Motor neuron (in vitro differentiated cells): ENCODE measurements around the gene ALB. TPM values are rescaled to one million over a fixed set of nuclear protein-coding genes. Genes with fewer than 3 reads are reported as not detected.
A peak's percentile ranks its signal among the peaks of the same experiment; 100 is the strongest.

ENCODE experiments used
- ATAC-seq, 8 experiments: fragments of 200-7000 bp; cut with Tn5 transposase; replicated peaks in 6 of 8; 2 replicates each; pipeline ENCODE4 v1.8.0; 2021; ENCODE audit warnings: mild to moderate bottlenecking in 8 of 8, moderate library complexity in 8 of 8
- H3K27ac ChIP-seq, 2 donors: fragments of 250-450 bp; sonication (Bioruptor Pico); 2 replicates each; pipeline ENCODE4 v1.9.0; 2021; ENCODE audit warnings: antibody characterized with exemption in 2 of 2, mild to moderate bottlenecking in 2 of 2, moderate library complexity in 1 of 2
- H3K4me1 ChIP-seq, 2 donors: fragments of 250-450 bp; sonication (Bioruptor Pico); replicated peaks in 1 of 2; 2 replicates each; pipeline ENCODE4 v1.6.1; 2021; ENCODE audit warnings: antibody characterized with exemption in 2 of 2, mild to moderate bottlenecking in 2 of 2, moderate library complexity in 1 of 2
- H3K4me3 ChIP-seq, 5 donors: fragments of 250-450 bp; sonication (Bioruptor Pico); 2 replicates each; pipeline ENCODE4 v1.9.0; 2021; ENCODE audit warnings: antibody characterized with exemption in 5 of 5, mild to moderate bottlenecking in 5 of 5, moderate library complexity in 4 of 5
- WGBS, 10 experiments: fragments of 450-650 bp; shearing (Covaris generic); methylation state at CpG; one replicate each; pipeline ENCODE4 v1.0.0; 2022; 5-methylcytosine and 5-hydroxymethylcytosine counted together
- in situ Hi-C, 9 experiments: fragments of 400-800 bp; cut with MboI; loops; one replicate each; pipeline ENCODE4 v1.15.0; 2021; ENCODE audit warnings: low sequenced_read_pairs in 9 of 9, low pct_unique_long_range_greater_than_20kb in 2 of 9; ENCODE audit not compliant: unreplicated experiment in 9 of 9
- total RNA-seq, 8 experiments: library from RNA; unstranded; fragments of 300-600 nt; gene quantifications; 2 replicates each; pipeline versions ENCODE4 v1.2.3 to v1.2.4, GENCODE V29; 2022

The ALB gene
- total RNA-seq, 8 experiments from 2014 or later = 0.50 to 1.8 (median 0.54) TPM; not detected in 3

GRCh38 chr4:73392936-73393335, 11.2 kb upstream of the ALB start:
- H3K27ac ChIP-seq = no peak overlapping the region
- in situ Hi-C loops = no loop called here
- H3K4me3 ChIP-seq = no peak overlapping the region
- no peak for ATAC-seq
- 53 to 100% (median 93%) methylated on average over 1 to 2 of the region's 2 CpGs; no CpG with 5 or more reads in 3 of the 10 experiments for WGBS, 10 experiments
- no peaks in the 10 kb centered on the region for H3K4me1 ChIP-seq

- Histone ChIP-seq H3K4me3 (no peak overlapping the region), H3K27ac (no peak overlapping the region), H3K4me1 (no peaks in the 10 kb centered on the region)
- ATAC-seq = no peak
- WGBS, 10 experiments = 0 to 100% (median 100%) methylated on average over 1 of the region's 1 CpG; no CpG with 5 or more reads in 1 of the 10 experiments
- in situ Hi-C loops = no loop called here
These were observed 7.8 kb upstream of the ALB start for GRCh38 chr4:73396304-73396703.

GRCh38 chr4:73396993-73397972, 6.8 kb upstream of the ALB start:
- Histone ChIP-seq H3K27ac (no peak overlapping the region), H3K4me3 (no peak overlapping the region), H3K4me1 (no peaks in the 10 kb centered on the region)
- in situ Hi-C loops = no loop called here
- WGBS, 10 experiments = 40 to 100% (median 75%) methylated on average over 4 to 5 of the region's 5 CpGs; no CpG with 5 or more reads in 1 of the 10 experiments
- no peak for ATAC-seq

- WGBS, 10 experiments = 0 to 100% (median 77%) methylated on average over 1 to 2 of the region's 2 CpGs
- H3K27ac ChIP-seq = no peak overlapping the region
- in situ Hi-C loops = no loop called here
- H3K4me3 ChIP-seq = no peak overlapping the region
- H3K4me1 ChIP-seq = no peaks in the 10 kb centered on the region
- no peak for ATAC-seq
These were observed 2.7 kb upstream of the ALB start for GRCh38 chr4:73401412-73401811.

DNA sequence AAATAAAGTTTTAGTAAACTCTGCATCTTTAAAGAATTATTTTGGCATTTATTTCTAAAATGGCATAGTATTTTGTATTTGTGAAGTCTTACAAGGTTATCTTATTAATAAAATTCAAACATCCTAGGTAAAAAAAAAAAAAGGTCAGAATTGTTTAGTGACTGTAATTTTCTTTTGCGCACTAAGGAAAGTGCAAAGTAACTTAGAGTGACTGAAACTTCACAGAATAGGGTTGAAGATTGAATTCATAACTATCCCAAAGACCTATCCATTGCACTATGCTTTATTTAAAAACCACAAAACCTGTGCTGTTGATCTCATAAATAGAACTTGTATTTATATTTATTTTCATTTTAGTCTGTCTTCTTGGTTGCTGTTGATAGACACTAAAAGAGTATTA, 370 bp downstream of the ALB start:
- 45 to 100% (median 85%) methylated on average over 1 of the region's 1 CpG; no CpG with 5 or more reads in 2 of the 10 experiments for WGBS, 10 experiments
- no peak for ATAC-seq
- H3K4me1 ChIP-seq = no peaks in the 10 kb centered on the region
- in situ Hi-C loops = no loop called here
- no peak overlapping the region for H3K27ac ChIP-seq
- no peak overlapping the region for H3K4me3 ChIP-seq

DNA sequence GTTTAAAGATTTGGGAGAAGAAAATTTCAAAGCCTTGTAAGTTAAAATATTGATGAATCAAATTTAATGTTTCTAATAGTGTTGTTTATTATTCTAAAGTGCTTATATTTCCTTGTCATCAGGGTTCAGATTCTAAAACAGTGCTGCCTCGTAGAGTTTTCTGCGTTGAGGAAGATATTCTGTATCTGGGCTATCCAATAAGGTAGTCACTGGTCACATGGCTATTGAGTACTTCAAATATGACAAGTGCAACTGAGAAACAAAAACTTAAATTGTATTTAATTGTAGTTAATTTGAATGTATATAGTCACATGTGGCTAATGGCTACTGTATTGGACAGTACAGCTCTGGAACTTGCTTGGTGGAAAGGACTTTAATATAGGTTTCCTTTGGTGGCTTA, 1.1 kb downstream of the ALB start:
- WGBS, 10 experiments = 77 to 100% (median 89%) methylated on average over 2 of the region's 2 CpGs; no CpG with 5 or more reads in 2 of the 10 experiments
- ATAC-seq = no peak
- in situ Hi-C loops = no loop called here
- no peaks in the 10 kb centered on the region for H3K4me1 ChIP-seq
- H3K4me3 ChIP-seq = no peak overlapping the region
- H3K27ac ChIP-seq = no peak overlapping the region

DNA sequence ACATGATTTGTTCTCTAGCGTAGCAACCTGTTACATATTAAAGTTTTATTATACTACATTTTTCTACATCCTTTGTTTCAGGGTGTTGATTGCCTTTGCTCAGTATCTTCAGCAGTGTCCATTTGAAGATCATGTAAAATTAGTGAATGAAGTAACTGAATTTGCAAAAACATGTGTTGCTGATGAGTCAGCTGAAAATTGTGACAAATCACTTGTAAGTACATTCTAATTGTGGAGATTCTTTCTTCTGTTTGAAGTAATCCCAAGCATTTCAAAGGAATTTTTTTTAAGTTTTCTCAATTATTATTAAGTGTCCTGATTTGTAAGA, 2.4 kb downstream of the ALB start:
- ATAC-seq = peak in 2 of 8 experiments; percentile 47 to 49
- in situ Hi-C loops = no loop called here
- WGBS, 10 experiments = 88 to 100% (median 100%) methylated on average over 1 of the region's 1 CpG; no CpG with 5 or more reads in 4 of the 10 experiments
- H3K27ac ChIP-seq = no peak overlapping the region
- H3K4me3 ChIP-seq = no peak overlapping the region
- no peaks in the 10 kb centered on the region for H3K4me1 ChIP-seq

GRCh38 chr4:73407227-73407673, 3.2 kb downstream of the ALB start:
- in situ Hi-C loops = no loop called here
- no peaks in the 10 kb centered on the region for H3K4me1 ChIP-seq
- no peak for ATAC-seq
- WGBS, 10 experiments = 0 to 100% (median 81%) methylated on average over 1 to 2 of the region's 2 CpGs; no CpG with 5 or more reads in 1 of the 10 experiments
- no peak overlapping the region for H3K4me3 ChIP-seq
- no peak overlapping the region for H3K27ac ChIP-seq

DNA sequence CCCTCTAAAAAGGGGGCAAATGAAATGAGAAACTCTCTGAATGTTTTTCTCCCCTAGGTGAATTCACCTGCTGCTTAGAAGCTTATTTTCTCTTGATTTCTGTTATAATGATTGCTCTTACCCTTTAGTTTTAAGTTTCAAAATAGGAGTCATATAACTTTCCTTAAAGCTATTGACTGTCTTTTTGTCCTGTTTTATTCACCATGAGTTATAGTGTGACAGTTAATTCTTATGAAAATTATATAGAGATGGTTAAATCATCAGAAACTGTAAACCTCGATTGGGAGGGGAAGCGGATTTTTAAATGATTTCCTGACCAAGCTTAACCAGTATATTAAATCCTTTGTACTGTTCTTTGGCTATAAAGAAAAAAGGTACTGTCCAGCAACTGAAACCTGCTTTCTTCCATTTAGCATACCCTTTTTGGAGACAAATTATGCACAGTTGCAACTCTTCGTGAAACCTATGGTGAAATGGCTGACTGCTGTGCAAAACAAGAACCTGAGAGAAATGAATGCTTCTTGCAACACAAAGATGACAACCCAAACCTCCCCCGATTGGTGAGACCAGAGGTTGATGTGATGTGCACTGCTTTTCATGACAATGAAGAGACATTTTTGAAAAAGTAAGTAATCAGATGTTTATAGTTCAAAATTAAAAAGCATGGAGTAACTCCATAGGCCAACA, 4.2 kb downstream of the ALB start:
- Histone ChIP-seq H3K4me1 (no peaks in the 10 kb centered on the region), H3K27ac (no peak overlapping the region), H3K4me3 (no peak overlapping the region)
- in situ Hi-C loops = no loop called here
- WGBS, 10 experiments = 7 to 92% (median 67%) methylated on average over 1 to 4 of the region's 4 CpGs
- ATAC-seq = no peak

DNA sequence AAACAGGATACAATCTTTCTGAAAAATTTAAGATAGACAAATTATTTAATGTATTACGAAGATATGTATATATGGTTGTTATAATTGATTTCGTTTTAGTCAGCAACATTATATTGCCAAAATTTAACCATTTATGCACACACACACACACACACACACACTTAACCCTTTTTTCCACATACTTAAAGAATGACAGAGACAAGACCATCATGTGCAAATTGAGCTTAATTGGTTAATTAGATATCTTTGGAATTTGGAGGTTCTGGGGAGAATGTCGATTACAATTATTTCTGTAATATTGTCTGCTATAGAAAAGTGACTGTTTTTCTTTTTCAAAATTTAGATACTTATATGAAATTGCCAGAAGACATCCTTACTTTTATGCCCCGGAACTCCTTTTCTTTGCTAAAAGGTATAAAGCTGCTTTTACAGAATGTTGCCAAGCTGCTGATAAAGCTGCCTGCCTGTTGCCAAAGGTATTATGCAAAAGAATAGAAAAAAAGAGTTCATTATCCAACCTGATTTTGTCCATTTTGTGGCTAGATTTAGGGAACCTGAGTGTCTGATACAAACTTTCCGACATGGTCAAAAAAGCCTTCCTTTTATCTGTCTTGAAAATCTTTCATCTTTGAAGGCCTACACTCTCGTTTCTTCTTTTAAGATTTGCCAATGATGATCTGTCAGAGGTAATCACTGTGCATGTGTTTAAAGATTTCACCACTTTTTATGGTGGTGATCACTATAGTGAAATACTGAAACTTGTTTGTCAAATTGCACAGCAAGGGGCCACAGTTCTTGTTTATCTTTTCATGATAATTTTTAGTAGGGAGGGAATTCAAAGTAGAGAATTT, 5.2 kb downstream of the ALB start:
- 24 to 93% (median 83%) methylated on average over 3 to 6 of the region's 6 CpGs for WGBS, 10 experiments
- in situ Hi-C loops = no loop called here
- H3K27ac ChIP-seq = no peak overlapping the region

DNA sequence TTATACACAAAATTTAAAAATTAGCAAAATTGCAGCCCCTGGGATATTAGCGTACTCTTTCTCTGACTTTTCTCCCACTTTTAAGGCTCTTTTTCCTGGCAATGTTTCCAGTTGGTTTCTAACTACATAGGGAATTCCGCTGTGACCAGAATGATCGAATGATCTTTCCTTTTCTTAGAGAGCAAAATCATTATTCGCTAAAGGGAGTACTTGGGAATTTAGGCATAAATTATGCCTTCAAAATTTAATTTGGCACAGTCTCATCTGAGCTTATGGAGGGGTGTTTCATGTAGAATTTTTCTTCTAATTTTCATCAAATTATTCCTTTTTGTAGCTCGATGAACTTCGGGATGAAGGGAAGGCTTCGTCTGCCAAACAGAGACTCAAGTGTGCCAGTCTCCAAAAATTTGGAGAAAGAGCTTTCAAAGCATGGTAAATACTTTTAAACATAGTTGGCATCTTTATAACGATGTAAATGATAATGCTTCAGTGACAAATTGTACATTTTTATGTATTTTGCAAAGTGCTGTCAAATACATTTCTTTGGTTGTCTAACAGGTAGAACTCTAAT, 6.0 kb downstream of the ALB start:
- WGBS, 10 experiments = 27 to 100% (median 78%) methylated on average over 1 to 8 of the region's 8 CpGs
- no peak overlapping the region for H3K27ac ChIP-seq
- H3K4me3 ChIP-seq = no peak overlapping the region
- in situ Hi-C loops = no loop called here
- H3K4me1 ChIP-seq = no peaks in the 10 kb centered on the region
- no peak for ATAC-seq

More for the DNA sequence above, 5.2 kb downstream of the ALB start:
- H3K4me3 ChIP-seq = no peak overlapping the region
- no peak for ATAC-seq
- no peaks in the 10 kb centered on the region for H3K4me1 ChIP-seq

DNA sequence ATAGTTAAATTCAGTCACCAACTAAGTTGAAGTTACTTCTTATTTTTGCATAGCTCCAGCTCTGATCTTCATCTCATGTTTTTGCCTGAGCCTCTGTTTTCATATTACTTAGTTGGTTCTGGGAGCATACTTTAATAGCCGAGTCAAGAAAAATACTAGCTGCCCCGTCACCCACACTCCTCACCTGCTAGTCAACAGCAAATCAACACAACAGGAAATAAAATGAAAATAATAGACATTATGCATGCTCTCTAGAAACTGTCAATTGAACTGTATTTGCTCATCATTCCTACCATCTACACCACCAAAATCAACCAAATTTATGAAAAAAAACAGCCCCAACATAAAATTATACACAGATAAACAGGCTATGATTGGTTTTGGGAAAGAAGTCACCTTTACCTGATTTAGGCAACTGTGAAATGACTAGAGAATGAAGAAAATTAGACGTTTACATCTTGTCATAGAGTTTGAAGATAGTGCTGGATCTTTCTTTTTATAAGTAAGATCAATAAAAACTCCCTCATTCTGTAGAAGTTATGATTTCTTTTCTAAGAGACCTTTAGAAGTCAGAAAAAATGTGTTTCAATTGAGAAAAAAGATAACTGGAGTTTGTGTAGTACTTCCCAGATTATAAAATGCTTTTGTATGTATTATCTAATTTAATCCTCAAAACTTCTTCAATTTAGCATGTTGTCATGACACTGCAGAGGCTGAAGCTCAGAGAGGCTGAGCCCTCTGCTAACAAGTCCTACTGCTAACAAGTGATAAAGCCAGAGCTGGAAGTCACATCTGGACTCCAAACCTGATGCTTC, 7.0 kb downstream of the ALB start:
- no peak for ATAC-seq
- H3K4me1 ChIP-seq = peaks cover 0 to 6% of the 10 kb centered on the region in 2 donors
- H3K4me3 ChIP-seq = no peak overlapping the region
- H3K27ac ChIP-seq = no peak overlapping the region
- in situ Hi-C loops = no loop called here
- WGBS, 10 experiments = 19 to 100% (median 85%) methylated on average over 1 to 3 of the region's 3 CpGs; no CpG with 5 or more reads in 1 of the 10 experiments
